Peyer's patch (tissue), 4 donors: ENCODE results near the gene NCKAP5.

Experiments
- CTCF ChIP-seq, 6 experiments: fragments of 450-650 bp in 4 of 6; fragments of 200-600 bp in 2 of 6; sonication (generic) in 1 of 6; IDR thresholded peaks; one replicate each; pipeline ENCODE4 v1.5.1; 2017 to 2019; ENCODE audit warnings: antibody characterized with exemption in 6 of 6, mild to moderate bottlenecking in 3 of 6, moderate library complexity in 1 of 6
- POLR2A ChIP-seq, 2 donors: fragments of 450-650 bp; IDR thresholded peaks; one replicate each; pipeline ENCODE4 v1.5.1; 2017; ENCODE audit warnings: antibody characterized with exemption in 2 of 2, mild to moderate bottlenecking in 2 of 2, moderate library complexity in 2 of 2

- TF ChIP-seq CTCF (IDR thresholded peaks at IDR 0.05) (no peak), POLR2A (IDR thresholded peaks at IDR 0.05) (no peak)
Observed at GRCh38 chr2:132923787-132924186, 644.5 kb downstream of the NCKAP5 start.
